Caco-2 (cell line): ENCODE measurements around the gene BCORL1. TPM values are rescaled to one million over a fixed set of nuclear protein-coding genes. Genes with fewer than 3 reads are reported as not detected.

Experiments
- BruUV-seq: library from RNA; stranded (reverse); fragments of 400-500 nt; replicated peaks from 2 replicates; lab custom pipeline; 2021; lab: Mats Ljungman, UMichigan
- CTCF ChIA-PET: fragments of 300-600 bp; sonication (Branson Sonifier 250); formaldehyde crosslinking; loops from one replicate; lab custom pipeline; 2022; ENCODE audit warnings: antibody characterized with exemption; lab: Charles Lee
- POLR2A ChIA-PET: fragments of 300-600 bp; sonication (Branson Sonifier 250); formaldehyde crosslinking; loops from one replicate; lab custom pipeline; 2022; ENCODE audit warnings: antibody characterized with exemption; lab: Charles Lee
- DNase-seq, 2 experiments: peaks; one replicate each; pipeline versions ENCODE4 v3.0.0 to v3.0.0-alpha.2; 2020 to 2022
- H3K27me3 ChIP-seq: replicated peaks from 2 replicates; pipeline ENCODE4 v1.6.0; 2011; ENCODE audit warnings: low read length; ENCODE audit not compliant: control insufficient read depth, insufficient read depth
- H3K36me3 ChIP-seq: 2 replicates; pipeline ENCODE4 v1.5.1; 2011; ENCODE audit warnings: low read length; ENCODE audit not compliant: control insufficient read depth, insufficient read depth
- H3K4me1 ChIP-seq: fragments of 250-450 bp; sonication (Bioruptor Pico); 2 replicates; pipeline ENCODE4 v1.5.1; 2020; ENCODE audit warnings: mild to moderate bottlenecking
- H3K4me3 ChIP-seq: 2 replicates; pipeline ENCODE4 v1.5.1; 2011; ENCODE audit warnings: low read depth, mild to moderate bottlenecking, control low read depth, low read length
- H3K9me3 ChIP-seq: fragments of 250-450 bp; sonication (Bioruptor Pico); 2 replicates; pipeline ENCODE4 v1.5.1; 2020; ENCODE audit warnings: mild to moderate bottlenecking, moderate library complexity
- H3K27ac Mint-ChIP-seq: one replicate; pipeline ENCODE4 v1.8.0; 2022; ENCODE audit warnings: mixed read lengths; ENCODE audit not compliant: unreplicated experiment
- H3K27me3 Mint-ChIP-seq: one replicate; pipeline ENCODE4 v1.8.0; 2022; ENCODE audit warnings: mixed read lengths; ENCODE audit not compliant: insufficient read depth, unreplicated experiment
- H3K36me3 Mint-ChIP-seq: one replicate; pipeline ENCODE4 v1.8.0; 2022; ENCODE audit warnings: mild to moderate bottlenecking, mixed read lengths; ENCODE audit not compliant: insufficient read depth, unreplicated experiment
- H3K4me1 Mint-ChIP-seq: one replicate; pipeline ENCODE4 v1.8.0; 2022; ENCODE audit warnings: low read depth, mixed read lengths; ENCODE audit not compliant: unreplicated experiment
- H3K4me3 Mint-ChIP-seq: one replicate; pipeline ENCODE4 v1.8.0; 2022; ENCODE audit warnings: mild to moderate bottlenecking, moderate library complexity, mixed read lengths; ENCODE audit not compliant: unreplicated experiment
- H3K9me3 Mint-ChIP-seq: one replicate; pipeline ENCODE4 v1.8.0; 2022; ENCODE audit warnings: mixed read lengths; ENCODE audit not compliant: unreplicated experiment
- intact Hi-C: fragments of 100-400 bp; cut with micrococcal nuclease; formaldehyde crosslinking; loops from one replicate; pipeline ENCODE4 v1.10.0; 2022; ENCODE audit not compliant: unreplicated experiment
- total RNA-seq: library from RNA; stranded (reverse); gene quantifications from 2 replicates; pipeline ENCODE4 v1.2.3, GENCODE V29; 2022
- TF ChIP-seq, protein P1 (sequence below), 2 experiments: fragments of 200-600 bp in 1 of 2; IDR thresholded peaks; 1 replicate in 1 of 2; 2 replicates in 1 of 2; pipeline versions ENCODE4 v1.5.1 to v1.8.0; 2011 to 2022; ENCODE audit warnings: antibody characterized with exemption in 1 of 2, control low read depth in 1 of 2, inconsistent platforms in 1 of 2, low read depth in 1 of 2, low read length in 1 of 2, mild to moderate bottlenecking in 1 of 2, moderate library complexity in 1 of 2; ENCODE audit not compliant: insufficient read depth in 1 of 2, severe bottlenecking in 1 of 2, unreplicated experiment in 1 of 2

The BCORL1 gene
- total RNA-seq, 1 experiment from 2014 or later, result 19.8 TPM

DNA sequence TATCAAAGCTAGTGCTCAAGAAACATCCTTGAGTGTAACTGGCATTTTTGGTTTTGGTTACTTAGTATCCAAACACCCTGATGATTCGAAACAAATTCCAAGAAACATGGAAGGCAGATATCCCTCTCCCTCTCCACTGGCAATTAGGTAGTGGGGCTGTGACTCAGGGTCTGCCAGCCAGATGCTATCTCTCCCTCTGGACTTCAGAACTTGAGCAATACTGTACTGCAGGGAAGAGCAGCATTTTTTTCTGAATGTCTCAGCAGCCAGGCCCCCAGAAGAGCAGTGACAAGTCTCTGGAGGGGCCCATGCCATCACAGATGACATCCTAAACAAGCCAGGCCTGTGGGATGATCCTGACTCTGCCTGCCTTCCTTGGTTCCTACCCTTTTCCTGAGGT is 37.3 kb upstream of the BCORL1 start:
- H3K9me3 ChIP-seq, result no peaks in the 10 kb centered on the region
- no peaks in the 10 kb centered on the region for H3K4me1 ChIP-seq
- TF ChIP-seq, protein P1, sequence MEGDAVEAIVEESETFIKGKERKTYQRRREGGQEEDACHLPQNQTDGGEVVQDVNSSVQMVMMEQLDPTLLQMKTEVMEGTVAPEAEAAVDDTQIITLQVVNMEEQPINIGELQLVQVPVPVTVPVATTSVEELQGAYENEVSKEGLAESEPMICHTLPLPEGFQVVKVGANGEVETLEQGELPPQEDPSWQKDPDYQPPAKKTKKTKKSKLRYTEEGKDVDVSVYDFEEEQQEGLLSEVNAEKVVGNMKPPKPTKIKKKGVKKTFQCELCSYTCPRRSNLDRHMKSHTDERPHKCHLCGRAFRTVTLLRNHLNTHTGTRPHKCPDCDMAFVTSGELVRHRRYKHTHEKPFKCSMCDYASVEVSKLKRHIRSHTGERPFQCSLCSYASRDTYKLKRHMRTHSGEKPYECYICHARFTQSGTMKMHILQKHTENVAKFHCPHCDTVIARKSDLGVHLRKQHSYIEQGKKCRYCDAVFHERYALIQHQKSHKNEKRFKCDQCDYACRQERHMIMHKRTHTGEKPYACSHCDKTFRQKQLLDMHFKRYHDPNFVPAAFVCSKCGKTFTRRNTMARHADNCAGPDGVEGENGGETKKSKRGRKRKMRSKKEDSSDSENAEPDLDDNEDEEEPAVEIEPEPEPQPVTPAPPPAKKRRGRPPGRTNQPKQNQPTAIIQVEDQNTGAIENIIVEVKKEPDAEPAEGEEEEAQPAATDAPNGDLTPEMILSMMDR (IDR thresholded peaks at IDR 0.05; ENCODE audit: insufficient read depth in 1 of 2, low read depth in 1 of 2, low read length in 1 of 2, severe bottlenecking in 1 of 2, unreplicated experiment in 1 of 2), result no peak
- no peaks in the 10 kb centered on the region for H3K27me3 Mint-ChIP-seq
- intact Hi-C loops, result no loop called here
- H3K4me3 ChIP-seq, result no peak overlapping the region
- H3K27ac Mint-ChIP-seq, result no peak overlapping the region
- H3K9me3 Mint-ChIP-seq, result no peaks in the 10 kb centered on the region
- H3K4me1 Mint-ChIP-seq, result no peaks in the 10 kb centered on the region
- no peaks in the 10 kb centered on the region for H3K36me3 Mint-ChIP-seq
- no peak for DNase-seq
- no peaks in the 10 kb centered on the region for H3K27me3 ChIP-seq
- no peak overlapping the region for H3K4me3 Mint-ChIP-seq
- ChIA-PET POLR2A (interaction anchor here (0.7 kb wide), 1 partner anchor 12 kb away, joined by 4 read pairs; no protein-coding TSS in a partner anchor), CTCF (no interaction called here)
- no TSS peak for BruUV-seq
- H3K36me3 ChIP-seq, result no peaks in the 10 kb centered on the region

DNA sequence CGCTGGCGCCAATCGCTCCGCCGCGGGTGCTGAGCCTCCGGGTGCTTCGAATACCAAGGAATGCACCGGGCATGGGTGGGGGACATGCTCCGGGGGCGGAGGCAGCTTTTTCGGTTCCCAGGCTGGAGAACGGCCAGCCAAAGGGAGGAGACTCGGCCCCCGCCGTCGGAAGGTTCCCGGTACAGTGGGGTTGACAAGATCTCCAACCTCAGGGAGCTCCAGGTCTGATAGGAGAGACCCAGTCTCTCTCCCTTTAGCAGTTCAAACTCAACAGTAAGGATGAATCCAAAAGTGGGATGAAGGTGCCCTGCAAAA is 29.1 kb upstream of the BCORL1 start:
- Histone ChIP-seq H3K4me3 (no peak overlapping the region), H3K27me3 (no peaks in the 10 kb centered on the region), H3K4me1 (no peaks in the 10 kb centered on the region), H3K36me3 (no peaks in the 10 kb centered on the region), H3K9me3 (no peaks in the 10 kb centered on the region)
- Mint-ChIP-seq H3K9me3 (no peaks in the 10 kb centered on the region), H3K4me1 (no peaks in the 10 kb centered on the region), H3K27ac (no peak overlapping the region), H3K27me3 (no peaks in the 10 kb centered on the region), H3K36me3 (no peaks in the 10 kb centered on the region), H3K4me3 (no peak overlapping the region)
- no TSS peak for BruUV-seq
- no peak for DNase-seq
- TF ChIP-seq, protein P1 (IDR thresholded peaks at IDR 0.05; ENCODE audit: insufficient read depth in 1 of 2, low read depth in 1 of 2, low read length in 1 of 2, severe bottlenecking in 1 of 2, unreplicated experiment in 1 of 2), result no peak
- CTCF ChIA-PET, result no interaction called here
- intact Hi-C loops, result no loop called here
- POLR2A ChIA-PET, result no interaction called here

DNA sequence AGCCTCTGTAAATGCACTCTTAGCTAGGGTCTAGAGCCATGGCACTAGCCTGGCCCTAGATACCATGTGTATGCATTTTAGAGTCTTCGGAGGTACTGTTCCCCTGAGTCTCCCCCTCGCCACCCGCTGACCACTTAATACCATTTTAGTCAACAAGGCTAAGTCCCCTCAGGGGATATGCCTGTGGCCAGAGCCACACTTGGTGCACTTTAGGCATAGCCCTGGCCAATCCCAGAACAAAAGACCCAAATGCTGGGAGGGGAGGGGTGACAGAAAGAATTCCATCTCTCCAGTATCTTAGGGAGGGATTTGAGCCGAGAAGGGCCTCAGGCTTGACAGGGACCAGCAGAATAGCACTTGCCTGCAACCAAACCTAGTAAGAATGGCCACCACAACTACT is 28.6 kb upstream of the BCORL1 start:
- intact Hi-C loops, result no loop called here
- no peaks in the 10 kb centered on the region for H3K36me3 Mint-ChIP-seq
- H3K27me3 Mint-ChIP-seq, result no peaks in the 10 kb centered on the region
- BruUV-seq, result no TSS peak
- DNase-seq, result no peak
- no peaks in the 10 kb centered on the region for H3K4me1 Mint-ChIP-seq
- POLR2A ChIA-PET, result no interaction called here
- CTCF ChIA-PET, result no interaction called here
- Histone ChIP-seq H3K36me3 (no peaks in the 10 kb centered on the region), H3K9me3 (no peaks in the 10 kb centered on the region), H3K27me3 (no peaks in the 10 kb centered on the region), H3K4me3 (no peak overlapping the region), H3K4me1 (no peaks in the 10 kb centered on the region)
- TF ChIP-seq, protein P1 (IDR thresholded peaks at IDR 0.05; ENCODE audit: insufficient read depth in 1 of 2, low read depth in 1 of 2, low read length in 1 of 2, severe bottlenecking in 1 of 2, unreplicated experiment in 1 of 2), result no peak
- no peak overlapping the region for H3K4me3 Mint-ChIP-seq
- no peaks in the 10 kb centered on the region for H3K9me3 Mint-ChIP-seq
- no peak overlapping the region for H3K27ac Mint-ChIP-seq
